K562 treated with DMSO at 1 percent for 4 hours (cell line): Measurements from ENCODE around the gene CDO1. TPM values are rescaled to one million over a fixed set of nuclear protein-coding genes. Genes with fewer than 3 reads are reported as not detected.

Experiments used
- total RNA-seq: library from RNA; unstranded; fragments of 300-600 nt; gene quantifications from 2 replicates; pipeline ENCODE4 v1.2.3, GENCODE V29; 2022; ENCODE audit not compliant: insufficient read depth

Gene CDO1
- not detected in 2 replicates for total RNA-seq

GRCh38 chr5:115816226-115817081, at the start of gene CDO1:
Gene CDO1 (minus strand): TSS chr5:115816659. CDS start chr5:115816397, 262 bp downstream.

GRCh38 chr5:115841382-115842088, 25.1 kb upstream of the CDO1 start, which contains the start of the genes AP3S1 and ATG12:
Gene AP3S1 (plus strand): TSS chr5:115841935. CDS start chr5:115842038, 103 bp downstream.
Gene ATG12 (minus strand): TSS chr5:115841565. CDS start chr5:115841552, 13 bp downstream.

Other genes with a start within 250 kb of the CDO1 start
- gene TICAM2, start 214.2 kb downstream of the CDO1 start, total RNA-seq, result 1.0 and 1.5 TPM in 2 replicates
- 12.8 and 14.7 TPM in 2 replicates for gene TMED7, start 190.6 kb downstream of the CDO1 start, total RNA-seq
- gene ATG12, start 24.9 kb upstream of the CDO1 start, total RNA-seq, result 23.6 and 25.9 TPM in 2 replicates
- gene AP3S1, start 25.3 kb upstream of the CDO1 start, total RNA-seq, result 28.5 and 35.2 TPM in 2 replicates
- gene LVRN, start 145.8 kb upstream of the CDO1 start, total RNA-seq, result 2.0 TPM in 2 replicates
- not detected in 2 replicates for gene ARL14EPL, start 215.8 kb upstream of the CDO1 start, total RNA-seq